ENCODE data around the gene ZFP36.

ZFP36 gene

DNA sequence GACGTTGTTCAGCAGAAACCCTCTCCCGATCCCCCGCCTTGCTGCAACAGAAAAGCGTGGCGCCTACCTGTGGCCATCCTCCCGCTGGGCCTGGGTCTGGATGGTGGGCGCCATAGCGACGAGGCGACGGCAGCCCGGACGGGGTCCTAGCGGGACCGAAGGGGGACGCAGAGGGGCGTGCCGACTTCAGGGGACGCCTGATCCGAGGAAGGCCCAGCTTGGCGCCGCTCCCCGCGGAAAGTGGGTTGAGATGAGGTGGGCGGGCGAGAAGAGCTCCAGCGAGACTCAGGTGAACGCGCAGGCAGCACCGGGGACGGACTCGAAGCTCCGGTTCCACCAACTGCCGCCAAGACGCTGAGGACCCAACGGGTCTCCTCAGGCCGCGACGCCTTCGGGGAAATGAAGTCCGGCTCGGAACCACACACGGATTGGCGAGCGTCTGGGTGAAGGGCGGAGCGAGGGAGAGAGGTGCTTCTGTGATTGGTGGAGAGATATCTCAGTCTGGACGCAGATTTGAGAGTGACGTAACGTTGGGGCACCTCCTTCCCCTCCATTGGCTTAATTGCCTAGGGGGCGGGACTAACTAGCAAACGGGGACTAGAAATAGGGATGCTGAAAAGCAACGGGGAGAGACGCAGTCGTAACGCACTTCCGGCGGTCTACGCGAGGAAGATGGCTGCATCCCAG, 15.8 kb upstream of the ZFP36 start, which contains the start of the genes MED29 and PAF1:
Gene MED29, plus strand, starts transcription at position 628 of the 687 bp plus-strand sequence. Its CDS starts 45 bp downstream, at position 673.
Gene PAF1, minus strand, starts transcription at position 356 of the 687 bp plus-strand sequence. Its CDS starts 242 bp downstream, at position 114.
- Mint-ChIP-seq H3K27ac (peak within 1 kb of the TSS; percentile 95 to 97), H3K9me3 (no peaks in the 10 kb centered on the region), H3K27me3 (no peaks in the 10 kb centered on the region), H3K4me1 (ENCODE audit: low read depth in 2 of 2) (peaks cover 19 to 28% of the 10 kb centered on the region in 2 donors), H3K4me3 (peak within 1 kb of the TSS; percentile 98), H3K36me3 (ENCODE audit: insufficient read depth) (peaks cover 89% of the 10 kb centered on the region)
- peak; percentile 89 for ATAC-seq (replicated peaks)
- peak; percentile 93 to 94 (median 94) for DNase-seq

DNA sequence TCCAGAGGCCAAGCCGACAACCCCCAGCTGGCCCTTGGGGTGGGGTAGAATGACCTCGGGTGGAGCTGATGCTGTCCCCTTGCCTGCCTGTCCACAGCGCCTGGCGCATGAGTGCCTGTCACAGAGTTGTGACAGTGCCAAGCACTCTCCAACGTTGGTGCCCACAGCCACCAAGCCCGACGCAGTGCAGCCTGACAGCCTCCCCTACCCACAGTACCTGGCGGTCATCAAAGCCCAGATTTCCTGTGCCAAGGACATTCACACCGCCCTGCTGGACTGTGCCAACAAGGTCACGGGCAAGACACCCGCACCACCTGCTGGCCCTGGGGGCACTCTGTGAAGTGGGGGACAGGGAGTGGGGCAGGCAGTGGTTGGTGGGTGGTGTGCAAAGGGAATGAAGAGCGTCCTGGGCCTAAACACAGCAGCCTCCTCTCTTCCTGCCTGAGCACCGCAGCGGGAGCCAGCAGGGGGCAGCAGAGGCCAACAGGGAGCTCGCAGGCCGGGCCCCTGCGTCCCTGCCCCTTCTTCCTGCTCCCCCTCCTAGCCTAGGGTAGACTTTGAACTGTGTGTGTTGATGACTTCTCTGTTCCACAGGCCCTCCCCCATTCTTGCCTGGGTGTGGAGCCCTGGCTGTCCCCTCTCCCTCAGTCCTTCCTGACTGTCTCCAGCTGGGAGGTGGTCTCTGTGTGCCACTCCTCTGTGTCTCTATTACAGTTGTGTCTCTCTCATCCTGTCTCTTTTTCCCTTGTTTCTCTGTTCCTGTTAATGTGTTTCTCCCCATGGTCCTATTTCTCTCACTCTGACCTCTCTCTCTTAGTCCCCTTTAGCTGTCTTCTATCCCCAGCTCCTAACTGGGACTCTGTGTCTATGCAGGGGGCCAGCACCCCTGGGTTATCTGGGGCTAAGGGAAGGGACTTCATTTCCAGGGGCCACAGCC, 9.0 kb upstream of the ZFP36 start:
- Mint-ChIP-seq H3K4me1 (ENCODE audit: low read depth in 2 of 2) (peaks cover 44 to 47% of the 10 kb centered on the region in 2 donors), H3K27me3 (no peaks in the 10 kb centered on the region), H3K36me3 (ENCODE audit: insufficient read depth) (peaks cover 76% of the 10 kb centered on the region), H3K9me3 (no peaks in the 10 kb centered on the region), H3K4me3 (peak overlapping the region; percentile 73 to 99), H3K27ac (peak overlapping the region; percentile 100)
- peak; percentile 93 to 95 (median 93) for DNase-seq
- peak; percentile 32 for ATAC-seq (replicated peaks)

DNA sequence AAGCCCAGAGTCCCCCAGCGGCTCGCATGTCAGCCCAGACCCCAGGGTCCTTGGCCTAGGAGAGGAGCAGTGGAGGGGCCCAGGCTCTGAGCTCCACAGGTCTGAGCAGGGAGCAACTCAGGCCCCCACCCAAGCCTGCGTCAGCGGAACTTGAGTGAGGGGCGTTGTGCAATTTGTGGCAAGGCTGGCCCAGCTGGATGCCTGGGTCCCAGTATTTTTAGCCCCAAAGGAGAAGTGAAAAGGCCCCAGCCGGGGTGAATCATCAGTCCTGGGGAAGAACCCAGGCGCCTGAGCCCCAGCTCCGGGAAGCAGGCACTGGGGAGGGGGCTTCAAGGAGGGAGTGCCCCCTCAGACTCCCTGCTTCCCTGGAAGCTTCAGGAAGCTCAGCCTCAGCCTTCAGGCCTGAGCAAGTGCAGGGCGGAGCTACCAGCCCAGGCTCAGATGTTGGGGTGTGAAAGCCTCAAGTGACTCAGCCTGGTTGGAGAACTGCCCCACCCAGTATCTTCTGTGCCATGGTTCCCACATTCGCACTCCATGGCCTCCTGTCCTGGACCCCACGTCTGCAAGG, 8.3 kb upstream of the ZFP36 start:
- ATAC-seq (replicated peaks) (no peak), DNase-seq (peak; percentile 42 to 49 (median 42))
- peaks cover 77% of the 10 kb centered on the region for H3K36me3 Mint-ChIP-seq (ENCODE audit: insufficient read depth)
- H3K27me3 Mint-ChIP-seq: no peaks in the 10 kb centered on the region
- H3K4me1 Mint-ChIP-seq (ENCODE audit: low read depth in 2 of 2): peaks cover 47 to 50% of the 10 kb centered on the region in 2 donors
- H3K27ac Mint-ChIP-seq: peak overlapping the region; percentile 100
- no peaks in the 10 kb centered on the region for H3K9me3 Mint-ChIP-seq
- peak overlapping the region; percentile 73 to 99 for H3K4me3 Mint-ChIP-seq

DNA sequence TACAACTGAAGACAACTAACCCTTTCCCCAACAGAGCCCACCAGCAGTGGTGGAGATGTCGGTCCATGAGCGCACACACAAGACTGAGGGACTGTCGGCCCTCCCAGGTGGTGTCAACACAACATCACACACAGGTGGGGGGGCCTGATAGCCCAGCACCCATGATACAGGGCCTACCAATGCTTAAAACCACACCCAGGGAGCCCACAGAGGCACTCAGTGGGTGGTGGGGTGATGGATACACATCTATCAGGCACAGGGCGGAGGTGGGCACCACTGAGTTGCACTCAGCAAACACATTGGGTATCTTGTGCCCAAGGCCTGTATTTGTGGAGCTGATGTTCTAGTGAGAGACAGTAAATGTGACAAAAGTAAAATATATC, 7.0 kb upstream of the ZFP36 start:
- H3K9me3 Mint-ChIP-seq: no peaks in the 10 kb centered on the region
- ATAC-seq (replicated peaks) (no peak), DNase-seq (no peak)
- peaks cover 50 to 51% of the 10 kb centered on the region in 2 donors for H3K4me1 Mint-ChIP-seq (ENCODE audit: low read depth in 2 of 2)
- no peaks in the 10 kb centered on the region for H3K27me3 Mint-ChIP-seq
- H3K4me3 Mint-ChIP-seq: peak overlapping the region; percentile 73 to 99
- H3K27ac Mint-ChIP-seq: peak overlapping the region; percentile 100
- peaks cover 77% of the 10 kb centered on the region for H3K36me3 Mint-ChIP-seq (ENCODE audit: insufficient read depth)

DNA sequence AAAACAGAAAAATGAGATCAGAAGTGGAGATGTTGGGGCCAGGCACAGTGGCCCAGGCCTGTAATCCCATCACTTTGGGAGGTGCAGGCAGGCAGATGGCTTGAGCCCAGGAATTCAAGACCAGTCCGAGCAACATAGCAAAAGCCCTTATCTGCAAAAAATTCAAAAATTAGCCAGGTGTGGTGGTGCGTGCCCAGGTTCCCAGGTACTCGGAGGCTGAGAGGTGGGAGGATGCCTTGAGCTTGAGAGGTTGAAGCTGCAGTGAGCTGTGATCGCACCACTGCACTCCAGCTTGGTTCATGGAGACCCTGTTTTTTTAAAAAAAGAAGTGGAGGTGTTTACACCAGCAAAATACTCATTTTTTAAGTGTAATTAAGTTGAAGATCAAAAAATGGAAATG, 6.6 kb upstream of the ZFP36 start:
- no peak for ATAC-seq (replicated peaks)
- no peak for DNase-seq
- H3K27ac Mint-ChIP-seq: peak overlapping the region; percentile 100
- H3K9me3 Mint-ChIP-seq: no peaks in the 10 kb centered on the region
- peak overlapping the region; percentile 73 to 99 for H3K4me3 Mint-ChIP-seq
- peaks cover 51 to 53% of the 10 kb centered on the region in 2 donors for H3K4me1 Mint-ChIP-seq (ENCODE audit: low read depth in 2 of 2)
- no peaks in the 10 kb centered on the region for H3K27me3 Mint-ChIP-seq
- H3K36me3 Mint-ChIP-seq (ENCODE audit: insufficient read depth): peaks cover 77% of the 10 kb centered on the region

DNA sequence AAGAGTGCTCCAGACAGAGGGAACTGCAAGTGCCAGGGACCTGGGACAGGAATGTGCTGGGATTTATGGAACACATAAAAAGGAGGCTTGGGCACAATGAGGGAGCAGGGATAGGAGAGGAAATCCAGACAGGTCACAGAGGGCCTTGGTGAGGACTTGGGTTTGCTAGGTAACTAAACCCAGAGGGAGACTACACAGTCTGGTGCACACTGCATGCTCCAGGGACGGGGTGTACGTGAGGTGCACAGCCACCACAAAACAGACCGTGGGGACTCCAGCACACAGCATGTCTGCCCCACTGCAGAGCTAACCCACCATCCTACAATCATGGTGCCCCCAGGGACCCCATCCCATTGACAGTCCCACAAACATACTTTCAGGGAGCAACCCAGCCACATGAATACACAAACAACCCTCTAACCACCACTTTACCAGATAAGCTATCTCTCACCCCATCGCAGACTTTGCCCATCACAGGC, 5.5 kb upstream of the ZFP36 start:
- peak overlapping the region; percentile 87 to 99 for H3K4me3 Mint-ChIP-seq
- DNase-seq (no peak), ATAC-seq (replicated peaks) (no peak)
- peaks cover 76% of the 10 kb centered on the region for H3K36me3 Mint-ChIP-seq (ENCODE audit: insufficient read depth)
- H3K27ac Mint-ChIP-seq: peak overlapping the region; percentile 100
- peaks cover 56 to 57% of the 10 kb centered on the region in 2 donors for H3K4me1 Mint-ChIP-seq (ENCODE audit: low read depth in 2 of 2)
- no peaks in the 10 kb centered on the region for H3K9me3 Mint-ChIP-seq
- no peaks in the 10 kb centered on the region for H3K27me3 Mint-ChIP-seq

DNA sequence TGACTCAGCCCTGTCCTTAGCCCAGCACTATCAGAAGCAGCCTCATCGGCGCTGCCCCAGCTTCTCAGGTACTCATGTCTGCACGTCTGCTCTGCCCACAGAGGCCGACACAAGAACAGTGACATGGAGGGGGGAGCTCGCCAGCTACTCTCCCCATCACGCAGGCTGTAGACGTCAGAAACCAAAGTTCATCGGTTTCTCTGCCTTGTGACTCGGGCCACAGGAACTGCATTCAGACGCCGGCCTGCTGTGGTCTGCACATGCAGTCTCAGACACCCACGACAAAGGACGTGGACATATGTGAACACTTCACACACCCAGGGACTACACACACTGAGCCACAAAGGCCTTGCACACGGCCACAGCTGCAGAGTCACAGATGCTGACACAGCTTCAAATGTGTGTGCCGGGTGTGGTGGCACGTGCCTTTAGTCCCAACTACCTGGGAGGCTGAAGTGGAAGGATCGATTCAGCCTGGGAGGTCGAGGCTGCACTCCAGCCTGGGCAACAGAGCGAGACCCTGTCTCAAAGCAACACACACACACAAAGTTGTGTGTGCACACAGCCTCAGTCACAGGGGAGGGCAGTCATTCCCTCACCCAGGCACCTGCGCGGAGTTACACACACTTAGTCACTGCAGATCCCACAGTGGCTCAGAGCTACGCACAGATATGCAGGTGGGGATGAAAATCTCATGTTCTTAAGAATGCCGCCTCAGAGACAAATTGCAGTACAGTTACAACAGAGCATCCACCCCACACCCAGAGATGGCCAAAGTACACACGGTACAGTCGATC, 4.9 kb upstream of the ZFP36 start:
- DNase-seq (peak; percentile 87 to 88 (median 88)), ATAC-seq (replicated peaks) (peak; percentile 57)
- H3K9me3 Mint-ChIP-seq: no peaks in the 10 kb centered on the region
- H3K4me1 Mint-ChIP-seq (ENCODE audit: low read depth in 2 of 2): peaks cover 59% of the 10 kb centered on the region in 2 donors
- peak overlapping the region; percentile 100 for H3K27ac Mint-ChIP-seq
- H3K4me3 Mint-ChIP-seq: peak overlapping the region; percentile 87 to 99
- no peaks in the 10 kb centered on the region for H3K27me3 Mint-ChIP-seq
- H3K36me3 Mint-ChIP-seq (ENCODE audit: insufficient read depth): peaks cover 83% of the 10 kb centered on the region

DNA sequence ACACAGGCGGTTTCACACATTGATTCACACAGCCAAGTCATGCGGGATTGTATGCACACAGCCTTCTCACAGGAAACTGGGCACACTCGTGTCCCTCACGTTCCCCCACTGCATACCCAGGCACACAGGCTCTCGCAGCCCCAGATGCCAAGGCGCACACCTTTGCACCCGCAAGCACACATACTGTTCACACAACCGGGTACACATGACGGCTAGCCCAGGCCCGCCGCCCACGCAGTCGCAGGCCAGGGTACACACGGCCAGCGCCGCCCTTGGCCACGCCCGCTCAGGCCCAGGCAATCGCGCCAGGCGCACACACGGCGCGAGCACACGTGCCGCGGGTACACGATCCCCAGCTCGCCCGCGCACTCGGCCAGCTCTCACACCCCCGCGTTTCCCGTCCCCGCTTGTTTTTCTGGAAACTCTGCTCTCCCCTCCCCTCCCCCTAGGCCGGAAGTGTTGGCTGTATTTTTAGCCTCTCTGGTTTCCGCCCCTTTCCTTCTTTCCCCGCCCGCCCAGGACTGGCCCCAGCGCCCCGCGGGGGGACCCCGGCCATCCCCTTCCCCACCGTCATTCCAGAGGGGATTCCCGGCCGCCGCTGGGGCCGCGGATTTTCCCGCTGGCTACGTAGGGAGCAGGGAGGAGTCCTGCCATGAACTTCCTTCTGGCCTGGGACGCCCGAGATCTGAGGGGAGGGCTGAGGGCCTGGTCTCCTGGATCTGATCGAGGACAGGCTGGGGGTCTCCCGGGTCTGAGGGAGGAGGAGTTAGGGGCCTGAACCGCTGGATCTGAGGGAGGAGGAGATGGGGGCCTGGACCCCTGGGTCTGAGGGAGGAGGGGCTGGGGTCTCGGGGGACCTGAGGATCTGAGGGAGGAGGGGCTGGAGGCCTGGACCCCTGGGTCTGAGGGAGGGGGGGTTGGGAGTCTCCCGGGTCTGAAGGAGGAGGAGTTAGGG, 4.0 kb upstream of the ZFP36 start:
- peaks cover 59% of the 10 kb centered on the region in 2 donors for H3K4me1 Mint-ChIP-seq (ENCODE audit: low read depth in 2 of 2)
- no peaks in the 10 kb centered on the region for H3K27me3 Mint-ChIP-seq
- peak overlapping the region; percentile 87 to 99 for H3K4me3 Mint-ChIP-seq
- DNase-seq (peak; percentile 73 to 79 (median 77)), ATAC-seq (replicated peaks) (peak; percentile 24)
- H3K36me3 Mint-ChIP-seq (ENCODE audit: insufficient read depth): peaks cover 84% of the 10 kb centered on the region
- no peaks in the 10 kb centered on the region for H3K9me3 Mint-ChIP-seq
- H3K27ac Mint-ChIP-seq: peak overlapping the region; percentile 100

DNA sequence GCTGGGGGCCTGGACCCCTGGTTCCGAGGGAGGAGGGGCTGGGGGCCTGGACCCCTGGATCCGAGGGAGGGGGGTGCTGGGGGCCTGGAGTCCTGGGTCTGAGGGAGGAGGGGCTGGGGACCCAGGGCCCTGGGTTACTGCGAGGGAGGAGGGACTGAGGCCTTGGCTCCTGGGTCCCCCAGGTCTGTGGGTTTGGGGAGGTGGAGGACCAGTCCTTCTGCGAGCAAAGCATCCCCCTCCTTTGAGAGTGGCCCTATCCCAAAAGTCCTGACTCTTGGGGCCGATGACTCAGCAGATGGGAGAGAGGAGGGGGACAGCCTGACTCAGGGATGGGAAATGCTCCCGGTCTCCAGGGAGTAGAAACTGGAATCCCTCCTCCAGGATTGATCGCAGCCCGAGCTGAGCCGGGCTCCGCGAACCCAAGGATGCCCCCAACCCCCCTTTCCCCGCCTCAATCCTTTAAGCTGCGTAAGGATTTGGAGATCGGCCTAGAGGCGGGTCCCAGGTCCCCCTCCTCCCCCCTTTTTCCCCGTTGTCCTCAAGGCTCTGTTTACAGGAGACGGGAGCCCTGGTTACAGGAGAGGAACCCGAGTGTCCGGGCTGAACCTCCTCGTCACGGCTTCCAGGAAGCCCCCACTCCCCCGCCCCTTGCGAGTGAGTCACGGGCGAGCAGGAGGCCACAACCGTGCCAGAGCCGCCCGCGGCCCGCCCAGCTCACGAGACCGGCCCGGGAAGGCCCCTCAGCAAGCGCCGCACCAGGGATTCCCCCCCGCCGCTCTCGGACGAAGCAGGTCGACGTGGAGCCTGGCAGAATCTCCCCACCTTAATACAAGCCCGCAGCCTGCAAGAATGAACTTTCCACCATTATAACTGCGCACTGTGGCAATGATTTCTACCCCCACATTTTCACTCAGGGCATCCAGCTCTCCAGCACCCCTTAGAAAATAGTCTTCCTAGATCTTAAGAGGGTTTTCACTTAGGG, 3.0 kb upstream of the ZFP36 start:
- Mint-ChIP-seq H3K27ac (peak overlapping the region; percentile 100), H3K36me3 (ENCODE audit: insufficient read depth) (peaks cover 89% of the 10 kb centered on the region), H3K27me3 (peaks cover 0 to 8% of the 10 kb centered on the region in 2 donors), H3K9me3 (no peaks in the 10 kb centered on the region), H3K4me1 (ENCODE audit: low read depth in 2 of 2) (peaks cover 58 to 61% of the 10 kb centered on the region in 2 donors), H3K4me3 (peak overlapping the region; percentile 87 to 99)
- peak; percentile 97 to 98 (median 98) for DNase-seq
- ATAC-seq (replicated peaks): peak; percentile 35

DNA sequence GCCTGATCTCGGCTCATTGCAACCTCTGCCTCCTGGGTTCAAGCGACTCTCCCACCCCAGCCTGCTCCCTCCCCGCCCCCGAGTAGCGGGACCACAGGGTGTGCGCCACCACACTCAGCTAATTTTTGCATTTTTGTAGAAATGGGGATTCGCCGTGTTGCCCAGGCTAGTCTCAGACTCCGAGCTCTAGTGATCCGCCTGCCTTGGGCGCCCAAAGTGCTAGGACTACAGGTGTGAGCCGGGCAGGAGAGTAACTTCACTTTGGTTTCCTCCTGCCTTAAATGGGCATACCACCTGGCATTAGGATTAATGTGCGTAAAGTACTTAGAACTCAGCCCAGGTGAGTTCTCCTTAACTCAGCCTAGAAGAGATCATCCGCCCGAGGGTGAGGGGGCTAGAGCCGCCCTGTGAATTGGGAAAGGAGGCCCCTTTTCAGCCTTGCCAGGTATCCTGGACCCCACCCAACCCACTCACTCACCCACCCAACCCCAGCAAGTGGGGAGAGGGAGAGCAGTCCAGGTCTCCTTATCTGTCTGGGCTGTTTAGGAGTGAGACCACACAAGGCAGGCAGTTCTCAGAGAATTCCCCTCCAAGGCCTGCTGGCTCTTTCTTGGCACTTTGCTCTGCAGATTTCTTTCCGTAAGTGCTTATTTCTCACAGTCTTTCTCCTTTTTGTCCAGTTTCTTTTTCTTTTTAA, 1.2 kb upstream of the ZFP36 start:
- Mint-ChIP-seq H3K9me3 (no peaks in the 10 kb centered on the region), H3K27me3 (peaks cover 0 to 12% of the 10 kb centered on the region in 2 donors), H3K36me3 (ENCODE audit: insufficient read depth) (peaks cover 96% of the 10 kb centered on the region), H3K4me3 (peak overlapping the region; percentile 87 to 99), H3K4me1 (ENCODE audit: low read depth in 2 of 2) (peaks cover 53 to 55% of the 10 kb centered on the region in 2 donors), H3K27ac (peak overlapping the region; percentile 100)
- no peak for ATAC-seq (replicated peaks)
- DNase-seq: no peak

Measured in effector memory CD8-positive, alpha-beta T cell (primary cell).